Measurements from ENCODE around the gene SYNE2. TPM values are rescaled to one million over a fixed set of nuclear protein-coding genes. Genes with fewer than 3 reads are reported as not detected.
"Not testable (repeated sequence)": the region's sequence is repeated elsewhere in the genome, so short reads cannot be mapped to it uniquely, and the experiment has no call there.

SYNE2 gene
- total and polyA plus RNA-seq, 2 donors (not counting 3 experiments of a cell fraction or from before 2014, with no cell fraction given) = 16.0 to 53.7 TPM

GRCh38 chr14:64035143-64035542 lies 182.3 kb downstream of the SYNE2 start:
- Histone ChIP-seq H2AFZ (ENCODE audit: low read depth, low read length) (no peak overlapping the region), H3K27me3 (ENCODE audit: control insufficient read depth in 2 of 2, insufficient read depth in 2 of 2, low read length in 2 of 2) (no peaks in the 10 kb centered on the region), H4K20me1 (replicated peaks; ENCODE audit: control insufficient read depth, extremely low read depth, insufficient read depth, low read length) (no peaks in the 10 kb centered on the region), H3K4me1 (ENCODE audit: control insufficient read depth, extremely low read depth, insufficient read depth, low read length) (no peaks in the 10 kb centered on the region), H3K9me1 (replicated peaks; ENCODE audit: control insufficient read depth, extremely low read depth, insufficient read depth, low read length) (no peaks in the 10 kb centered on the region), H3K36me3 (ENCODE audit: control insufficient read depth in 2 of 2, extremely low read depth in 1 of 2, insufficient read depth in 2 of 2, low read length in 2 of 2) (peaks cover 0 to 4% of the 10 kb centered on the region in 2 experiments), H3K9me3 (replicated peaks; ENCODE audit: control insufficient read depth, insufficient read depth, low read length) (no peaks in the 10 kb centered on the region), H3K4me2 (ENCODE audit: insufficient read depth, low read length) (no peak overlapping the region), H3K27ac (ENCODE audit: insufficient read depth, low read depth, low read length) (no peak overlapping the region), H3K79me2 (ENCODE audit: control insufficient read depth, insufficient read depth, low read length) (no peaks in the 10 kb centered on the region), H3K9ac (replicated peaks; ENCODE audit: extremely low read depth, insufficient read depth, low read length) (no peak overlapping the region), H3K4me3 (replicated peaks in 1 of 3; ENCODE audit: insufficient read depth in 1 of 3, low read depth in 1 of 3, low read length in 3 of 3) (no peak overlapping the region)
- intact Hi-C loops (cut with micrococcal nuclease) = no loop called here
- FAIRE-seq (no peak), DNase-seq (ENCODE audit: low read depth, low spot score) (no peak)
- POLR2A ChIA-PET = interaction anchor here (0.6 kb wide), 1 partner anchor 115 kb away, joined by 11 read pairs; no protein-coding TSS in a partner anchor
- dilution Hi-C loops (cut with MboI; ENCODE audit: extremely low pct_ligation_motif_present, low sequenced_read_pairs) = no loop called here
- TF ChIP-seq CTCF (IDR thresholded peaks at IDR 0.05; ENCODE audit: extremely low read depth in 1 of 2, insufficient read depth in 1 of 2, low read depth in 1 of 2, low read length in 2 of 2) = no peak
- TF ChIP-seq MYC (IDR thresholded peaks at IDR 0.05; ENCODE audit: low read depth, low read length) = no peak
- BruUV-seq (replicated peaks) = no TSS peak
- CTCF ChIA-PET = interaction anchor here (1.2 kb wide), 1 partner anchor 268 kb away, joined by 4 read pairs; no protein-coding TSS in a partner anchor

- H3K79me2 ChIP-seq (ENCODE audit: control insufficient read depth, insufficient read depth, low read length); H4K20me1 ChIP-seq (replicated peaks; ENCODE audit: control insufficient read depth, extremely low read depth, insufficient read depth, low read length); intact Hi-C loops (cut with micrococcal nuclease); dilution Hi-C loops (cut with MboI; ENCODE audit: extremely low pct_ligation_motif_present, low sequenced_read_pairs); H3K36me3 ChIP-seq (ENCODE audit: control insufficient read depth in 2 of 2, extremely low read depth in 1 of 2, insufficient read depth in 2 of 2, low read length in 2 of 2); H2AFZ ChIP-seq (ENCODE audit: low read depth, low read length); H3K4me1 ChIP-seq (ENCODE audit: control insufficient read depth, extremely low read depth, insufficient read depth, low read length); DNase-seq (ENCODE audit: low read depth, low spot score); H3K9me3 ChIP-seq (replicated peaks; ENCODE audit: control insufficient read depth, insufficient read depth, low read length); H3K27ac ChIP-seq (ENCODE audit: insufficient read depth, low read depth, low read length); H3K27me3 ChIP-seq (ENCODE audit: control insufficient read depth in 2 of 2, insufficient read depth in 2 of 2, low read length in 2 of 2); FAIRE-seq; H3K9me1 ChIP-seq (replicated peaks; ENCODE audit: control insufficient read depth, extremely low read depth, insufficient read depth, low read length); BruUV-seq (replicated peaks); H3K9ac ChIP-seq (replicated peaks; ENCODE audit: extremely low read depth, insufficient read depth, low read length); H3K4me2 ChIP-seq (ENCODE audit: insufficient read depth, low read length); H3K4me3 ChIP-seq (replicated peaks in 1 of 3; ENCODE audit: insufficient read depth in 1 of 3, low read depth in 1 of 3, low read length in 3 of 3); POLR2A ChIA-PET: not testable (repeated sequence)
- CTCF ChIA-PET = interaction anchor here (1.5 to 3.5 kb wide), 3 partner anchors 256 to 300 kb away, joined by 5 to 79 read pairs (median 16); partner anchors contain the start of gene ESR2
Observed at GRCh38 chr14:64037869-64038745, 185.3 kb downstream of the SYNE2 start.

Measured in endothelial cell of umbilical vein (primary cell).